Ishikawa (cell line): ENCODE measurements around the gene BCO2.

Experiments
- CEBPB ChIP-seq: IDR thresholded peaks from 2 replicates; pipeline ENCODE4 v1.6.1; 2012
- CREB1 ChIP-seq: IDR thresholded peaks from 2 replicates; pipeline ENCODE4 v1.6.1; 2012; ENCODE audit warnings: low read depth
- EGR1 ChIP-seq: IDR thresholded peaks from 2 replicates; pipeline ENCODE4 v1.6.1; 2012
- EP300 ChIP-seq: IDR thresholded peaks from 2 replicates; pipeline ENCODE4 v1.6.1; 2012; ENCODE audit warnings: borderline replicate concordance
- FOXM1 ChIP-seq: IDR thresholded peaks from 2 replicates; pipeline ENCODE4 v1.6.1; 2012; ENCODE audit warnings: low read depth, borderline replicate concordance
- NFIC ChIP-seq: IDR thresholded peaks from 2 replicates; pipeline ENCODE4 v1.6.1; 2012
- RAD21 ChIP-seq: IDR thresholded peaks from 2 replicates; pipeline ENCODE4 v1.6.1; 2012; ENCODE audit warnings: low read depth
- TAF1 ChIP-seq: IDR thresholded peaks from 2 replicates; pipeline ENCODE4 v1.6.1; 2012; ENCODE audit warnings: low read depth, mild to moderate bottlenecking
- TCF12 ChIP-seq: IDR thresholded peaks from 2 replicates; pipeline ENCODE4 v1.6.1; 2012; ENCODE audit warnings: low read depth
- TEAD4 ChIP-seq: IDR thresholded peaks from 2 replicates; pipeline ENCODE4 v1.6.1; 2012
- YY1 ChIP-seq: IDR thresholded peaks from 2 replicates; pipeline ENCODE4 v1.6.1; 2012; ENCODE audit warnings: low read depth
- ZBTB7A ChIP-seq: IDR thresholded peaks from 2 replicates; pipeline ENCODE4 v1.6.1; 2012; ENCODE audit warnings: low read depth
- TF ChIP-seq, protein P1 (sequence below): IDR thresholded peaks from 2 replicates; pipeline ENCODE4 v1.6.1; 2012
- TF ChIP-seq, protein P2 (sequence below): IDR thresholded peaks from 2 replicates; pipeline ENCODE4 v1.6.1; 2012
- TF ChIP-seq, protein P3 (sequence below): IDR thresholded peaks from 2 replicates; pipeline ENCODE4 v1.6.1; 2012; ENCODE audit warnings: low read depth, mild to moderate bottlenecking

Gene BCO2

DNA sequence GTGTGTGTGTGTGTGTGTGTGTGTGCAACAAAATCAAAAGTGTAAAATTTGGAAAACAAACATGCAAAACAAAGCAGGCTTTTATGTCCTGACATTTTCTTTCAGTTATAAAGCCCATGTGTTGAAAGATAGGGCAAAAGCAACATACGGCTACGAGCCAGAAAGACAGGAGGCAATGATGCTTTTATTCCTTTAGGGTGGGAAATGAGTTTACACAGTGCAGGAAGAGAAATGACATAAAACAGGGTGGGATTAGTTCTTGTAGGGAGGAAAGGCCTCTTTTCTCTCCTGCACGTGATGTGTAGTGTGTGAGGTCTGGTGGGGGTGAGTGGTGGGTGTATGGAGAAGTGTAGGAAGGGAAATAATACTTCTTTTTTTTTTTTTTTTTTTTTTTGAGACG is 40.8 kb upstream of the BCO2 start:
- TF ChIP-seq NFIC (no peak), CEBPB (no peak), EGR1 (no peak), FOXM1 (no peak), TCF12 (no peak), TAF1 (no peak)
- TF ChIP-seq, protein P1, sequence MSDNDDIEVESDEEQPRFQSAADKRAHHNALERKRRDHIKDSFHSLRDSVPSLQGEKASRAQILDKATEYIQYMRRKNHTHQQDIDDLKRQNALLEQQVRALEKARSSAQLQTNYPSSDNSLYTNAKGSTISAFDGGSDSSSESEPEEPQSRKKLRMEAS, result no peak

DNA sequence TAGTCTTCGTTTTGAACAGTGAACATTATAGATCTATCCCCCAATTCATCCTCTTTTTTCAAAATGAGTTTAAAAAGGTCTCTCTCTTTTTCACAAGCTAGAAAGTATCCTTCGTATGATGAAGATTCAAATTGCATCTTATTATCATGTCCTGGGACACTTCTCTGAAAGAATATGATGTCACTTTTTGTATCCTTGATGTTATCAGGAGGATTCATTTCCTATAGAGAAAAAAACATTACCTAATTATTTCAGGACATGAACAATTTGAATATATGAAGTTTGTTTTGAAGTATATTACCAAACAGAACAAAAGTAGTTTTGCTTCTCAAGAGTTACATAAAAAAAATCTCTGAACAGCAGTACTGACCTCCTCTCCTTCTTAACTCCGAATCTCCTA is 31.7 kb upstream of the BCO2 start:
- TF ChIP-seq YY1 (no peak), NFIC (no peak), TAF1 (no peak), RAD21 (no peak), FOXM1 (no peak), CREB1 (no peak), ZBTB7A (no peak), EP300 (no peak), EGR1 (no peak), TEAD4 (no peak), CEBPB (no peak), TCF12 (no peak)
- TF ChIP-seq, protein P1, result no peak
- TF ChIP-seq, protein P2, sequence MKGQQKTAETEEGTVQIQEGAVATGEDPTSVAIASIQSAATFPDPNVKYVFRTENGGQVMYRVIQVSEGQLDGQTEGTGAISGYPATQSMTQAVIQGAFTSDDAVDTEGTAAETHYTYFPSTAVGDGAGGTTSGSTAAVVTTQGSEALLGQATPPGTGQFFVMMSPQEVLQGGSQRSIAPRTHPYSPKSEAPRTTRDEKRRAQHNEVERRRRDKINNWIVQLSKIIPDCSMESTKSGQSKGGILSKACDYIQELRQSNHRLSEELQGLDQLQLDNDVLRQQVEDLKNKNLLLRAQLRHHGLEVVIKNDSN, result no peak
- TF ChIP-seq, protein P3, sequence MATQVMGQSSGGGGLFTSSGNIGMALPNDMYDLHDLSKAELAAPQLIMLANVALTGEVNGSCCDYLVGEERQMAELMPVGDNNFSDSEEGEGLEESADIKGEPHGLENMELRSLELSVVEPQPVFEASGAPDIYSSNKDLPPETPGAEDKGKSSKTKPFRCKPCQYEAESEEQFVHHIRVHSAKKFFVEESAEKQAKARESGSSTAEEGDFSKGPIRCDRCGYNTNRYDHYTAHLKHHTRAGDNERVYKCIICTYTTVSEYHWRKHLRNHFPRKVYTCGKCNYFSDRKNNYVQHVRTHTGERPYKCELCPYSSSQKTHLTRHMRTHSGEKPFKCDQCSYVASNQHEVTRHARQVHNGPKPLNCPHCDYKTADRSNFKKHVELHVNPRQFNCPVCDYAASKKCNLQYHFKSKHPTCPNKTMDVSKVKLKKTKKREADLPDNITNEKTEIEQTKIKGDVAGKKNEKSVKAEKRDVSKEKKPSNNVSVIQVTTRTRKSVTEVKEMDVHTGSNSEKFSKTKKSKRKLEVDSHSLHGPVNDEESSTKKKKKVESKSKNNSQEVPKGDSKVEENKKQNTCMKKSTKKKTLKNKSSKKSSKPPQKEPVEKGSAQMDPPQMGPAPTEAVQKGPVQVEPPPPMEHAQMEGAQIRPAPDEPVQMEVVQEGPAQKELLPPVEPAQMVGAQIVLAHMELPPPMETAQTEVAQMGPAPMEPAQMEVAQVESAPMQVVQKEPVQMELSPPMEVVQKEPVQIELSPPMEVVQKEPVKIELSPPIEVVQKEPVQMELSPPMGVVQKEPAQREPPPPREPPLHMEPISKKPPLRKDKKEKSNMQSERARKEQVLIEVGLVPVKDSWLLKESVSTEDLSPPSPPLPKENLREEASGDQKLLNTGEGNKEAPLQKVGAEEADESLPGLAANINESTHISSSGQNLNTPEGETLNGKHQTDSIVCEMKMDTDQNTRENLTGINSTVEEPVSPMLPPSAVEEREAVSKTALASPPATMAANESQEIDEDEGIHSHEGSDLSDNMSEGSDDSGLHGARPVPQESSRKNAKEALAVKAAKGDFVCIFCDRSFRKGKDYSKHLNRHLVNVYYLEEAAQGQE, result no peak

DNA sequence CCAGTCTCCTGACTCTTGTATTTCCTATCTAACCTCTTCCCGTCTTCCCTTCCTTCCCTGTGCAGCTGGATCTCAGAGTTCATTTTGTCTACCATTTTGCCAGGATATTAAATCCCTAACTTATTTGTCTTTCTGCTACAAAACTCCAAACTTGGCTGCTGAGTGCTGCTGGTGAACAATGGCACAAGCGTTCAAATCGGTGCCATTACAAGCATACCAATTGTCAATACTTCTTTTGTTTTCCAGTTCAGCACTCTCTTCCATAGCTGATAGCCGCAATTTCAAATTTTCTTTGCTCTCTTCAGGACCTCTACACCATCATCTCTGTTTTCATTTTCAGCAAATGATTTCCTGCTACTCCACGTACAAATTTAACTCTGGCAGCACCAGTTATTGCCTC is 24.8 kb upstream of the BCO2 start:
- TF ChIP-seq TAF1 (no peak), CREB1 (no peak), TCF12 (no peak), RAD21 (no peak), FOXM1 (no peak)
- TF ChIP-seq, protein P2, result no peak
- TF ChIP-seq, protein P3, result no peak

DNA sequence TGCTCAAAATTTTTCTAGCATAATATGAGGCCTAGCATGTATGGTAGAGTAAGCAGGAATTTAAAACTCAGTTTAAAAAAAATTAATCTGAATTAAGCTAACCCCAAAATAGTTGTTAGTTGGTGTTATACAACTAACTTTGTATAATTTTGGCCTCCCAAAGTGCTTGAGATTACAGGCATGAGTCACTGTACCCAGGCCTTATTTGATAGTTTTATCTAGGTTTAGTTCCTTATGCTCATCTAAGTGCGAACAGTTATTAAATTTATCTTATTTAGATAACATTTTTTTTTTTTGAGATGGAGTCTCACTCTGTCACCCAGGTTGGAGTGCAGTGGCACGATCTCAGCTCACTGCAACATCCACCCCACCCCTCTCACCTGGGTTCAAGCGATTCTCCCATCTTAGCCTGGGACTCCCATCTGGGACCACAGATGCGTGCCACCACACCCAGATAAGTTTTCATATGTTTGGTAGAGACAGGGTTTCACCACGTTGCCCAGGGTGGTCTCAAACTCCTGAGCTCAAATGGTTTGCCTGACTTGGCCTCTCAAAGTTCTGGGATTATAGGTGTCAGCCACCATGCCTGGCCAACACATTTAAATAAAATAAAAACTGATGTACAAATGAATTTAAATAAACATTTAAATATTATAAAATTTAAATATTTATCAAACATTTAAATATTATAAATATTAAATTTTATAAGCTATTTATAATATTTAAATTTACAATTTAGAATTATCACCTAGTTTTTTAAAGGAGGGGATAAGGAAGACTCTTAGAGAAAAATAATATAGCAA is 19.0 kb upstream of the BCO2 start:
- TF ChIP-seq NFIC (no peak), CEBPB (no peak), FOXM1 (no peak), EP300 (no peak), ZBTB7A (no peak), CREB1 (no peak), TCF12 (no peak), EGR1 (no peak), TEAD4 (no peak), TAF1 (no peak), RAD21 (no peak), YY1 (no peak)
- TF ChIP-seq, protein P3, result no peak
- TF ChIP-seq, protein P1, result no peak
- TF ChIP-seq, protein P2, result no peak
